A549 (cell line): Measurements from ENCODE around the gene HOXC12. TPM values are rescaled to one million over a fixed set of nuclear protein-coding genes. Genes with fewer than 3 reads are reported as not detected.

ENCODE experiments used
- ATAC-seq, 2 experiments: fragments of 200-7000 bp in 1 of 2; fragments of >200 bp in 1 of 2; cut with Nextera tagmentation in 1 of 2; cut with Tn5 transposase in 1 of 2; 3 replicates each; pipeline versions ENCODE4 v1.8.0 to v1.9.1; 2018 to 2020; ENCODE audit warnings: mild to moderate bottlenecking in 1 of 2, moderate library complexity in 1 of 2
- CTCF ChIA-PET: fragments of 300-600 bp; sonication (Branson Sonifier 250); formaldehyde crosslinking; extraction: SDS; loops from one replicate; lab custom pipeline; 2021; ENCODE audit warnings: antibody characterized with exemption, inconsistent platforms; lab: Yijun Ruan, JAX
- POLR2A ChIA-PET: fragments of 350-600 bp; formaldehyde crosslinking; extraction: SDS; loops from one replicate; lab custom pipeline; 2021; ENCODE audit warnings: antibody characterized with exemption, inconsistent platforms; lab: Yijun Ruan, JAX
- DNase-seq, 2 experiments: peaks; one replicate each; pipeline versions ENCODE4 v3.0.0 to v3.0.0-alpha.2; 2011 to 2016; ENCODE audit warnings: low read depth in 1 of 2, low spot score in 1 of 2
- FAIRE-seq: peaks from 2 replicates; lab custom pipeline; 2011; peaks lifted over from hg19 to GRCh38; lab: Jason Lieb, UNC
- H3K27ac ChIP-seq, 2 experiments: fragments of >200 bp; sonication (Bioruptor Twin); formaldehyde crosslinking; 3 replicates each; pipeline ENCODE4 v1.5.1; 2016 to 2017
- H3K4me1 ChIP-seq: fragments of >200 bp; sonication (Bioruptor Twin); formaldehyde crosslinking; 3 replicates; pipeline ENCODE4 v1.6.1; 2016
- H3K4me2 ChIP-seq: fragments of >200 bp; sonication (Bioruptor Twin); formaldehyde crosslinking; 3 replicates; pipeline ENCODE4 v1.6.1; 2016
- H3K4me3 ChIP-seq: fragments of >200 bp; sonication (Bioruptor Twin); formaldehyde crosslinking; 3 replicates; pipeline ENCODE4 v1.5.1; 2016
- H3K9me3 ChIP-seq: fragments of >200 bp; sonication (Bioruptor Twin); formaldehyde crosslinking; 3 replicates; pipeline ENCODE4 v1.6.1; 2016
- BHLHE40 ChIP-seq: IDR thresholded peaks from 2 replicates; pipeline ENCODE4 v1.6.1; 2012; ENCODE audit warnings: low read depth, low read length, inconsistent platforms
- CHD4 ChIP-seq: fragments of 200-600 bp; sonication (generic); IDR thresholded peaks from 2 replicates; pipeline ENCODE4 v1.6.1; 2016; ENCODE audit warnings: antibody characterized with exemption, mild to moderate bottlenecking, borderline replicate concordance
- EP300 ChIP-seq, 2 experiments: fragments of >200 bp; sonication (Bioruptor Twin); formaldehyde crosslinking; IDR thresholded peaks; 2 replicates in 1 of 2; 3 replicates in 1 of 2; pipeline ENCODE4 v1.6.1; 2016 to 2017
- FOSL2 ChIP-seq, 2 experiments: fragments of 450-650 bp in 1 of 2; fragments of >200 bp in 1 of 2; sonication (Bioruptor Twin) in 1 of 2; formaldehyde crosslinking; IDR thresholded peaks; 2 replicates each; pipeline versions ENCODE4 v1.5.0 to v1.6.1; 2016 to 2020; ENCODE audit warnings: mild to moderate bottlenecking in 1 of 2, moderate library complexity in 1 of 2
- FOXS1 ChIP-seq: fragments of 250-450 bp; sonication (Bioruptor Pico); IDR thresholded peaks from 2 replicates; pipeline ENCODE4 v1.5.0; 2020; ENCODE audit warnings: mild to moderate bottlenecking, moderate library complexity
- GATA3 ChIP-seq: IDR thresholded peaks from 2 replicates; pipeline ENCODE4 v1.6.1; 2012; ENCODE audit warnings: borderline replicate concordance
- HDAC2 ChIP-seq: fragments of 200-600 bp; sonication (generic); IDR thresholded peaks from 2 replicates; pipeline ENCODE4 v1.6.1; 2016
- HMGXB4 ChIP-seq: fragments of 250-450 bp; sonication (Bioruptor Pico); IDR thresholded peaks from 2 replicates; pipeline ENCODE4 v1.5.0; 2021; ENCODE audit warnings: mild to moderate bottlenecking, moderate library complexity, borderline replicate concordance
- JUN ChIP-seq, 2 experiments: fragments of >200 bp; sonication (Bioruptor Twin); formaldehyde crosslinking; IDR thresholded peaks; 2 replicates in 1 of 2; 3 replicates in 1 of 2; pipeline ENCODE4 v1.6.1; 2016 to 2017
- KDM5A ChIP-seq: fragments of 200-600 bp; sonication (generic); IDR thresholded peaks from 2 replicates; pipeline ENCODE4 v1.6.1; 2016; ENCODE audit warnings: antibody characterized with exemption, mild to moderate bottlenecking
- MAFK ChIP-seq: fragments of 450-650 bp; IDR thresholded peaks from 2 replicates; pipeline ENCODE4 v1.6.1; 2014; ENCODE audit not compliant: partially characterized antibody
- NFE2L2 ChIP-seq: fragments of 150-350 bp; conservative IDR thresholded peaks from 2 replicates; pipeline ENCODE4 v1.6.1; 2014; ENCODE audit warnings: low read length
- NR3C1 ChIP-seq: fragments of >200 bp; sonication (Bioruptor Twin); formaldehyde crosslinking; IDR thresholded peaks from 3 replicates; pipeline ENCODE4 v1.6.1; 2017
- RARB ChIP-seq: fragments of 250-450 bp; sonication (Bioruptor Pico); IDR thresholded peaks from 2 replicates; pipeline ENCODE4 v1.8.0; 2021; ENCODE audit warnings: mild to moderate bottlenecking, moderate library complexity
- REST ChIP-seq: fragments of 200-600 bp; sonication (generic); IDR thresholded peaks from 2 replicates; pipeline ENCODE4 v1.6.1; 2016; ENCODE audit warnings: antibody characterized with exemption, mild to moderate bottlenecking, moderate library complexity
- RFX5 ChIP-seq: fragments of 450-650 bp; IDR thresholded peaks from 2 replicates; pipeline ENCODE4 v1.7.1; 2014; ENCODE audit warnings: antibody characterized with exemption, mild to moderate bottlenecking, moderate library complexity
- TFCP2L1 ChIP-seq: fragments of 250-450 bp; sonication (Bioruptor Pico); IDR thresholded peaks from 2 replicates; pipeline ENCODE4 v1.5.0; 2021; ENCODE audit warnings: mild to moderate bottlenecking
- TP53 ChIP-seq: fragments of 250-450 bp; sonication (Bioruptor Pico); IDR thresholded peaks from 2 replicates; pipeline ENCODE4 v1.5.0; 2021; ENCODE audit warnings: mild to moderate bottlenecking, moderate library complexity
- ZNF302 ChIP-seq: fragments of 250-450 bp; sonication (Bioruptor Pico); IDR thresholded peaks from 2 replicates; pipeline ENCODE4 v1.9.0; 2021; ENCODE audit warnings: inconsistent platforms, mild to moderate bottlenecking, moderate library complexity
- WGBS: methylation state at CpG from one replicate; pipeline ENCODE4 v1.1.6; 2017; ENCODE audit errors: missing lambda C conversion rate; 5-methylcytosine and 5-hydroxymethylcytosine counted together
- polyA plus RNA-seq, 4 experiments: library from polyadenylated mRNA; depleted of rRNA in 3 of 4; stranded (reverse); fragments of >200 nt; fragmentation: RNase III in 1 of 4; extraction: RNeasy Plus Mini Kit Qiagen cat#74134 plus additional on column Dnase treatment in 1 of 4; gene quantifications; 2 replicates in 3 of 4; 3 replicates in 1 of 4; pipeline ENCODE4 v1.2.3, GENCODE V29; 2011 to 2017

HOXC12 gene
- polyA plus RNA-seq, 2 of the 4 experiments (the other 2 are of a cell fraction), result not detected

- no peak for ATAC-seq
- TF ChIP-seq BHLHE40 (no peak), TP53 (CRISPR knock-in tag) (no peak), KDM5A (no peak), RARB (no peak), HMGXB4 (CRISPR knock-in tag) (no peak), TFCP2L1 (CRISPR knock-in tag) (no peak), FOSL2 (IDR thresholded peaks at IDR 0.05) (no peak), FOSL2 (CRISPR knock-in tag; IDR thresholded peaks at IDR 0.05) (no peak), FOXS1 (no peak), GATA3 (no peak)
- WGBS, result 92% methylated on average over 48 of the region's 50 CpGs
- no peak for DNase-seq
- POLR2A ChIA-PET, result no interaction called here
- CTCF ChIA-PET, result interaction anchor here (0.6 to 5.8 kb wide), 25 partner anchors 7 to 375 kb away, joined by 3 to 171 read pairs (median 10); partner anchors contain the start of genes HOXC5, HOXC8 and HOXC9
- FAIRE-seq, result no peak
- no peak overlapping the region for H3K4me3 ChIP-seq
- H3K9me3 ChIP-seq, result no peaks in the 10 kb centered on the region
- H3K4me1 ChIP-seq, result peaks cover 29% of the 10 kb centered on the region
- no peak overlapping the region for H3K27ac ChIP-seq
- H3K4me2 ChIP-seq, result peak overlapping the region; percentile 98; the same call in 1 of the 3 replicates
Measured at GRCh38 chr12:53985994-53986685, 31.4 kb downstream of the HOXC12 start.

GRCh38 chr12:53986686-53987483 is 32.2 kb downstream of the HOXC12 start:
- WGBS, result 91% methylated on average over 21 of the region's 21 CpGs
- Histone ChIP-seq H3K9me3 (no peaks in the 10 kb centered on the region), H3K4me1 (peaks cover 29% of the 10 kb centered on the region), H3K4me2 (no peak overlapping the region), H3K4me3 (no peak overlapping the region), H3K27ac (no peak overlapping the region)
- FAIRE-seq, result no peak
- POLR2A ChIA-PET, result interaction anchor here (1.1 kb wide), 1 partner anchor 12 kb away, joined by 3 read pairs; no protein-coding TSS in a partner anchor
- no peak for DNase-seq
- CTCF ChIA-PET, result interaction anchor here (0.6 to 5.8 kb wide), 21 partner anchors 15 to 310 kb away, joined by 3 to 171 read pairs (median 12); partner anchors contain the start of genes HOXC12, HOXC5, HOXC8 and HOXC9
- no peak for ATAC-seq
- TF ChIP-seq HDAC2 (no peak), GATA3 (no peak), BHLHE40 (no peak), NR3C1 (no peak), CHD4 (no peak), REST (no peak), JUN (IDR thresholded peaks at IDR 0.05) (no peak), ZNF302 (CRISPR knock-in tag) (no peak), NFE2L2 (no peak), RFX5 (no peak), MAFK (no peak), EP300 (IDR thresholded peaks at IDR 0.05) (no peak), TFCP2L1 (CRISPR knock-in tag) (no peak)
